NCI-H82 (cell line): ENCODE results near the gene XRN1.
A peak's percentile ranks its signal among the peaks of the same experiment; 100 is the strongest.
"Not testable (repeated sequence)": the region's sequence is repeated elsewhere in the genome, so short reads cannot be mapped to it uniquely, and the experiment has no call there.

Source experiments
- DNase-seq: peaks from one replicate; lab custom pipeline; 2025; lab: John Stamatoyannopoulos, UW

Gene XRN1, protein sequence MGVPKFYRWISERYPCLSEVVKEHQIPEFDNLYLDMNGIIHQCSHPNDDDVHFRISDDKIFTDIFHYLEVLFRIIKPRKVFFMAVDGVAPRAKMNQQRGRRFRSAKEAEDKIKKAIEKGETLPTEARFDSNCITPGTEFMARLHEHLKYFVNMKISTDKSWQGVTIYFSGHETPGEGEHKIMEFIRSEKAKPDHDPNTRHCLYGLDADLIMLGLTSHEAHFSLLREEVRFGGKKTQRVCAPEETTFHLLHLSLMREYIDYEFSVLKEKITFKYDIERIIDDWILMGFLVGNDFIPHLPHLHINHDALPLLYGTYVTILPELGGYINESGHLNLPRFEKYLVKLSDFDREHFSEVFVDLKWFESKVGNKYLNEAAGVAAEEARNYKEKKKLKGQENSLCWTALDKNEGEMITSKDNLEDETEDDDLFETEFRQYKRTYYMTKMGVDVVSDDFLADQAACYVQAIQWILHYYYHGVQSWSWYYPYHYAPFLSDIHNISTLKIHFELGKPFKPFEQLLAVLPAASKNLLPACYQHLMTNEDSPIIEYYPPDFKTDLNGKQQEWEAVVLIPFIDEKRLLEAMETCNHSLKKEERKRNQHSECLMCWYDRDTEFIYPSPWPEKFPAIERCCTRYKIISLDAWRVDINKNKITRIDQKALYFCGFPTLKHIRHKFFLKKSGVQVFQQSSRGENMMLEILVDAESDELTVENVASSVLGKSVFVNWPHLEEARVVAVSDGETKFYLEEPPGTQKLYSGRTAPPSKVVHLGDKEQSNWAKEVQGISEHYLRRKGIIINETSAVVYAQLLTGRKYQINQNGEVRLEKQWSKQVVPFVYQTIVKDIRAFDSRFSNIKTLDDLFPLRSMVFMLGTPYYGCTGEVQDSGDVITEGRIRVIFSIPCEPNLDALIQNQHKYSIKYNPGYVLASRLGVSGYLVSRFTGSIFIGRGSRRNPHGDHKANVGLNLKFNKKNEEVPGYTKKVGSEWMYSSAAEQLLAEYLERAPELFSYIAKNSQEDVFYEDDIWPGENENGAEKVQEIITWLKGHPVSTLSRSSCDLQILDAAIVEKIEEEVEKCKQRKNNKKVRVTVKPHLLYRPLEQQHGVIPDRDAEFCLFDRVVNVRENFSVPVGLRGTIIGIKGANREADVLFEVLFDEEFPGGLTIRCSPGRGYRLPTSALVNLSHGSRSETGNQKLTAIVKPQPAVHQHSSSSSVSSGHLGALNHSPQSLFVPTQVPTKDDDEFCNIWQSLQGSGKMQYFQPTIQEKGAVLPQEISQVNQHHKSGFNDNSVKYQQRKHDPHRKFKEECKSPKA (N-terminal part only)

GRCh38 chr3:142447852-142448823 lies at the start of gene XRN1:
XRN1 (minus strand) TSS chr3:142448037; CDS start chr3:142447944, 93 bp downstream.
- DNase-seq = peak; percentile 96

DNA sequence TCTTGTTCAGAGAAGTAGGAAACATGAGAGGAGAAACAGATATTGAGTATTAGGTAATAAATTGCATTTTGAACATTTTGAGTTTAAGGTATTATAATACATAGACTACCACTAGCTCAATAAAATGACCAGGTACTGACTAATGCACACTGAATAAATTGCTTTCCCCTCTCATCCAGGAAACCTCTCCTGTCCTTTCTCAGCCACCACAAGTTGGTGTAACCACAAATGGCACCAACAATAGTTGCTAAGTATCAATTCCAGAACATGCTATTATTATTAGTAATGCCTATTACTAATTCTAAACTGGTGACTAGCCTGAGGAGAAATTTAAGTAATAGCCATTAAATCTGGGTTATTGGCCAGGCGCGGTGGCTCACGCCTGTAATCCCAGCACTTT lies 47.3 kb upstream of the XRN1 start:
- no peak for DNase-seq

GRCh38 chr3:142492184-142492583 lies 44.3 kb upstream of the XRN1 start:
- DNase-seq = no peak

- no peak for DNase-seq
Observed at GRCh38 chr3:142489572-142490323, 41.9 kb upstream of the XRN1 start.

GRCh38 chr3:142484912-142485435 lies 37.1 kb upstream of the XRN1 start:
- no peak for DNase-seq

DNA sequence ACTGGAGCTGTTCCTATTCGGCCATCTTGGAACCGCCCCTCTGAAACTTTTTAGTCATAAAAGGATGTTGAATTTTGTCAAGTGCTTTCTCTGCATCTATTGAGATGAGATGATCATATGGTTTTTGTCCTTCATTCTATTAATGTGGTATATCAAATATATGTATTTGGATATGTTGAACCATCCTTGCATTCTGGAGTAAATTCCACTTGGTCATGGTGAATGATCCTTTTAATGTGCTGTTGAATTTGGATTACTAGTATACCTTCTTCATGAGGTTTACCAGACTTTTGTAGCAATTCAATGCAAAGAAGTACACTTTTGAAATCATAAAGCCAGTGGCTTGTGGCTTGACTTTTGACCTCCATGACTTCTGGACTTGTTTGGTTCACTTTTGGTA lies 33.4 kb upstream of the XRN1 start:
- DNase-seq = no peak

GRCh38 chr3:142470826-142471225 lies 23.0 kb upstream of the XRN1 start:
- no peak for DNase-seq

DNA sequence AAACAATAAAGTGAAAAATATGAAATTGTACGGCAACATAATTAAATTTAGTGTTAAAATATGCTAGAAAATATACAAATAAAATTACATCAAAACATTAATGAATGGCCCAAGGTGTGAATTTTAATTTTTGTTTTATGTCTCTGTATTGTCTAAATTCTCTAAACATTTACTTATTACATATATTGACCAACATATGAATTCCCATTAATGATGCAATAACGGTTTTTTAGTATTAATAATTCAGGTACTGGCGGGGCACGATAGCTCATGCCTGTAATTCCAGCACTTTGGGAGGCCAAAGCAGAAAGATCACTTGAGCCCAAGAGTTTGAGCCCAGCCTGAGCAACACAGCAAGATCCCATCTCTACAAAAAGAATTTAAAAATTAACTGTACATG lies 20.6 kb upstream of the XRN1 start:
- no peak for DNase-seq

- DNase-seq = no peak
Observed at GRCh38 chr3:142467768-142468167, 19.9 kb upstream of the XRN1 start.

DNA sequence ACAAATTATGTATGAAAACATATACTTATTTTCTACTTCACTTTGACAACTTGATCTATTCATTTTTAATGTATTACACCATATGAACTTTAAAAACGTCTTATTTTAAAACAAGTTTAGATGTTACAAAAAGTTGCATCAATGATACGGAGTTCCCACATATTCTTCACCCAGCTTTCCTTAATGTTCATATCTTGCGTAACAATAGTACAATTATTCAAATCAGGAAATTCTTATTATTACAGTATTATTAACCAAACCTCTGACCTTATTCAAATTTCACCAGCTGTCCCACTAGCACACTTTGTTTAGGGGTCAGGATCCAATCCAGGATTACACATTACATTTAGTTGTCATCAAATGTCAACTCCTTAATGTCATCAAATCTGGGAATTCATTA lies 12.9 kb upstream of the XRN1 start:
- no peak for DNase-seq

DNA sequence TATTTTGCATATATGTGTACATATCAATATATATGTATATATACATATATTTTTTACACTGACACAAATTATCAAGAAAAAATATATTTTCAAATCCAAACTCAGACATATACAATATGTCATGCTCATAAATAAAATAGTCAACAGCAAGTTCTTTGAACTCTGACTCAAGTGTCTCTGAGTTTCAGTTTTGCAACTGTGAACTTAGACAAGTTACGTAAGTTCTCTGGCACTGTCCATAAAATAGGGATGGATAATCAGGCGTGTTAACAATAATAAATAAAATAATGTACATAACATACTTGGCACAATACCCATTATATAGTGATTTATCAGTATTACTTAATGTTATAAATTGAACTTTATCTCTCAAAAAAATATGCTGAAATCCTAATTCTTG lies 12.1 kb upstream of the XRN1 start:
- DNase-seq = no peak

- DNase-seq = no peak
Observed at GRCh38 chr3:142459096-142459495, 11.3 kb upstream of the XRN1 start.

DNA sequence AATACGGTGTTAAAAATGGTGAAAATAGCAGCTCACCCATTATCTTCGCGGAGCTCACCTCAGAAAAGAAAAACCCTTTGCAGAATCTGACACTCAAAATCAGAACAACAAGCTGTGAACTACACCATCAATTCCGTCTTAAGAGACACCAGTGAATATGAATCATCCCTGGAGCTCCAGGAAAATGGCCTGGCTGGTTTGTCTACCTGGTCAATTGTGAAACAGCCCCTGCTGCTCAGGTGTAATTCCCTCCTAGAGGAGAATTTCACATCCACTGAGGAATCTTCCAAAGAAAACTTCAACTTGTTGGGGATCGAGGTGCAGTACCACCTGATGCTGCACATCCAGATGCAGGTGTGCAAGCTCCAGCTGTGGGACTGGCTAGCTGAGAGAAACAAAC lies 3.0 kb upstream of the XRN1 start:
- DNase-seq = no peak

GRCh38 chr3:142450189-142450588 lies 2.4 kb upstream of the XRN1 start:
- DNase-seq = no peak

DNA sequence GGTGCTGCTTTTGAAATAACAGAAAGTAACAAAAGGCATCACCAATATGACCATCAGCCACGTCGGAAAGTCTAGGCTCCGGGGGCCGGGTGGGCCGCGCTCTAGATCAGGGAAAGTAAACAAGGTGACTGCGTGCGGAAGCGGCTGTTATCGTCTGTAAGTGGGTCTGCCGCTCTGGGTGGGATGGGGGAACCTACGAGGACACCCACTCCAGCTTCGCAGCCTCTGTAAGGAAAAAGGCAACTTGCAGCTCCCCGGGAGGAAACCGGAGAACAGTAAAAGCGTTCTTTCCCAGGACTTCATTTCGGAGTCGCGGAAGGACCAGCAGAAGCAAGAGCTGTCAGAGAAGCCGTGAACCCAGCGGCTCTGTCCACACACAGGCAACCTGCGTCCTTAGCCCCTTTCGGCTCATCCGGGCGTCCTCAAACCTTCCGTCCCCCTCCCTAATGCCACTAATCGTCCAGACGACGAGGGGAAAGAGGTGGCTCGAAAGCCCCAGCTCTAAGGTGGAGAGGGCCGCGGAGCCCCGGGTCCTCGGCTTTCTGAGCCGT lies 461 bp downstream of the XRN1 start:
- DNase-seq = peak; percentile 81

GRCh38 chr3:142445816-142446254 lies 2.0 kb downstream of the XRN1 start:
- DNase-seq = no peak

DNA sequence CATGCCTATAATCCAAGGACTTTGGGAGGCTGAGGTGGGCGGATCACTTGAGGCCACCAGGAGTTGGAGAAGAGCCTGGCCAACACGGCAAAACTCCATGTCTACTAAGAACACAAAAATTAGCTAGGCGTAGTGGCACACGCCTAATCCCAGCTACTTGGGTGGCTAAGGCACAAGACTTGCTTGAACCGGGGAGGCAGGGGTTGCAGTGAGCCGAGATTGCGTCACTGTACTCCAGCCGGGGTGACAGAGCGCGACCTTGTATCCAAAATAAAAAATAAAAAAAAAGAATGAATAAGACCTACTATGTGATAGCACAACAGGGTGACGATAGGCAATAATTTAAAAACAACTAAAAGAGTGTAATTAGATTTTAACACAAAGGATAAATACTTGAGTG lies 3.5 kb downstream of the XRN1 start:
- DNase-seq = no peak

GRCh38 chr3:142443060-142443459 lies 4.8 kb downstream of the XRN1 start:
- DNase-seq = not testable (repeated sequence)

DNA sequence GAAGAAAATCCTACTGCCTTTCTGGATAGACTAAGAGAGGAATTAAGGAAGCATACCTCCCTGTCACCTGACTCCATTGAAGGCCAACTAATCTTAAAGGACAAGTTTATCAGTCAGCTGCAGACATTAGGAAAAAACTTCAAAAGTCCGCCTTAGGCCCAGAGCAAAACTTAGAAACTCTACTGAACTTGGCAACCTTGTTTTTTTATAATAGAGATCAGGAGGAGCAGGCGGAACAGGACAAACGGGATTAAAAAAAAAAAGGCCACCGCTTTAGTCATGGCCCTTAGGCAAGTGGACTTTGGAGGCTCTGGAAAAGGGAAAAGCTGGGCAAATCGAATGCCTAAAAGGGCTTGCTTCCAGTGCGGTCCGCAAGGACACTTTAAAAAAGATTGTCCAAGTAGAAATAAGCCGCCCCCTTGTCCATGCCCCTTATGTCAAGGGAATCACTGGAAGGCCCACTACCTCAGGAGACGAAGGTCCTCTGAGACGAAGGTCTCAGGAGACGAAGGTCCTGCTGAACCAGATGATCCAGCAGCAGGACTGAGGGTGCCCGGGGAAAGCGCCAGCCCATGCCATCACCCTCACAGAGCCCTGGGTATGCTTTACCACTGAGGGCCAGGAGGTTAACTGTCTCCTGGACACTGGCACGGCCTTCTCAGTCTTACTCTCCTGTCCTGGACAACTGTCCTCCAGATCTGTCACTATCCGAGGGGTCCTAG lies 8.2 kb downstream of the XRN1 start:
- not testable (repeated sequence) for DNase-seq
